ENCODE results near the gene AGAP1. TPM values are rescaled to one million over a fixed set of nuclear protein-coding genes. Genes with fewer than 3 reads are reported as not detected.

The AGAP1 gene
- total RNA-seq, 1 donor = 12.3 TPM

GRCh38 chr2:235636546-235636945 is 142.7 kb downstream of the AGAP1 start:
- DNase-seq (ENCODE audit: low read depth) = no peak
- no peak overlapping the region for H3K4me3 ChIP-seq (ENCODE audit: low read depth, low read length)
- TF ChIP-seq CTCF (IDR thresholded peaks at IDR 0.05; ENCODE audit: insufficient read depth, low read length) = no peak

GRCh38 chr2:235637896-235638295 is 144.1 kb downstream of the AGAP1 start:
- DNase-seq (ENCODE audit: low read depth) = no peak

GRCh38 chr2:235638541-235639427 is 144.9 kb downstream of the AGAP1 start:
- no peak for TF ChIP-seq CTCF (IDR thresholded peaks at IDR 0.05; ENCODE audit: insufficient read depth, low read length)
- H3K4me3 ChIP-seq (ENCODE audit: low read depth, low read length) = no peak overlapping the region
- DNase-seq (ENCODE audit: low read depth) = no peak

More at GRCh38 chr2:235637896-235638295, 144.1 kb downstream of the AGAP1 start:
- no peak for TF ChIP-seq CTCF (IDR thresholded peaks at IDR 0.05; ENCODE audit: insufficient read depth, low read length)
- H3K4me3 ChIP-seq (ENCODE audit: low read depth, low read length) = no peak overlapping the region

- H3K4me3 ChIP-seq (ENCODE audit: low read depth, low read length) = no peak overlapping the region
- TF ChIP-seq CTCF (IDR thresholded peaks at IDR 0.05; ENCODE audit: insufficient read depth, low read length) = no peak
- peak; percentile 90 for DNase-seq (ENCODE audit: low read depth)
Measured at GRCh38 chr2:235639428-235639773, 145.6 kb downstream of the AGAP1 start.

- TF ChIP-seq CTCF (IDR thresholded peaks at IDR 0.05; ENCODE audit: insufficient read depth, low read length) = no peak
- no peak overlapping the region for H3K4me3 ChIP-seq (ENCODE audit: low read depth, low read length)
- DNase-seq (ENCODE audit: low read depth) = no peak
Measured at GRCh38 chr2:235639885-235640284, 146.0 kb downstream of the AGAP1 start.

GRCh38 chr2:235640377-235640776 is 146.5 kb downstream of the AGAP1 start:
- TF ChIP-seq CTCF (IDR thresholded peaks at IDR 0.05; ENCODE audit: insufficient read depth, low read length) = no peak
- no peak overlapping the region for H3K4me3 ChIP-seq (ENCODE audit: low read depth, low read length)
- no peak for DNase-seq (ENCODE audit: low read depth)
